Adrenal gland (tissue), 12 donors: ENCODE data around the gene KAZN. TPM values are rescaled to one million over a fixed set of nuclear protein-coding genes. Genes with fewer than 3 reads are reported as not detected.

Source experiments
- DNase-seq, 7 donors: peaks; one replicate each; pipeline ENCODE4 v3.0.0-alpha.2; 2019 to 2020
- H3K27ac ChIP-seq, 5 donors: fragments of 200-600 bp; sonication (generic) in 4 of 5; 1 replicate in 3 of 5; 2 replicates in 2 of 5; pipeline versions ENCODE4 v1.5.1 to v1.8.0; 2016 to 2020; ENCODE audit warnings: mild to moderate bottlenecking in 1 of 5
- H3K27me3 ChIP-seq: fragments of 200-600 bp; 2 replicates; pipeline ENCODE4 v1.8.0; 2021
- H3K36me3 ChIP-seq, 2 donors: fragments of 200-600 bp; replicated peaks in 1 of 2; 1 replicate in 1 of 2; 2 replicates in 1 of 2; pipeline versions ENCODE4 v1.5.1 to v1.8.0; 2018 to 2022
- H3K4me1 ChIP-seq, 2 donors: fragments of 200-600 bp; replicated peaks in 1 of 2; 1 replicate in 1 of 2; 2 replicates in 1 of 2; pipeline versions ENCODE4 v1.5.1 to v1.8.0; 2018 to 2021
- H3K4me3 ChIP-seq, 4 donors: fragments of 200-600 bp; sonication (generic) in 3 of 4; one replicate each; pipeline ENCODE4 v1.5.1; 2016 to 2018
- H3K9me3 ChIP-seq, 3 donors: fragments of 200-600 bp; sonication (generic) in 1 of 3; replicated peaks in 1 of 3; 1 replicate in 2 of 3; 2 replicates in 1 of 3; pipeline versions ENCODE4 v1.5.1 to v1.8.0; 2016 to 2021
- POLR2A ChIP-seq, 2 donors: fragments of 450-650 bp; IDR thresholded peaks; one replicate each; pipeline ENCODE4 v1.6.1; 2017; ENCODE audit warnings: antibody characterized with exemption in 2 of 2, mild to moderate bottlenecking in 2 of 2, moderate library complexity in 1 of 2
- WGBS, 4 donors: extraction: QIAGEN DNeasy Blood & Tissue Kit in 2 of 4; methylation state at CpG; one replicate each; pipeline versions ENCODE4 v1.1.5 to v1.1.7; 2013 to 2017; 5-methylcytosine and 5-hydroxymethylcytosine counted together
- intact Hi-C, 2 donors: fragments of 100-400 bp; cut with DNase I; formaldehyde crosslinking; loops; one replicate each; pipeline versions ENCODE4 v1.14.1 to v1.15.0; 2022 to 2023
- polyA plus RNA-seq, 3 donors: library from polyadenylated mRNA; stranded (reverse); fragments of 200-250 nt in 2 of 3; fragments of 350-450 nt in 1 of 3; fragmentation: Illumina TruSeq in 1 of 3; extraction: RNeasy Lipid Tissue Mini Kit (QIAGEN cat#74804) in 1 of 3; gene quantifications; one replicate each; pipeline ENCODE4 v1.2.3, GENCODE V29; 2013 to 2014
- total RNA-seq, 9 donors: library from RNA; depleted of rRNA in 4 of 9; stranded (reverse); fragments of >200 nt in 4 of 9; fragments of 120-200 nt in 1 of 9; fragmentation: NEBNext Ultra II Directional in 1 of 9; extraction: Animal tissue kit (Norgen Biotek cat#: 25700) in 1 of 9; gene quantifications; one replicate each; pipeline versions ENCODE4 v1.1.0 to v1.2.4, GENCODE V29; 2013 to 2023
- TF ChIP-seq, protein P1 (sequence below), 6 experiments: fragments of 450-650 bp in 4 of 6; fragments of 200-600 bp in 2 of 6; sonication (generic) in 1 of 6; IDR thresholded peaks; 1 replicate in 5 of 6; 2 replicates in 1 of 6; pipeline versions ENCODE4 v1.5.1 to v1.8.0; 2016 to 2021; ENCODE audit warnings: antibody characterized with exemption in 6 of 6, mild to moderate bottlenecking in 2 of 6, moderate library complexity in 1 of 6
- donor health status: healthy with polysubstance abuse.
- donor health status: Bipolar disorder and iron deficiency.
- donor health status: DM: yes; HTN: yes; CAD: no.
- donor health status: DM: no; HTN: no; CAD: no.
- donor health status: DM: no; HTN: no; CAD: no.
- donor health status: DM: yes; HTN: yes; CAD: no.

The KAZN gene
- total and polyA plus RNA-seq, 12 donors, result 5.9 to 63.4 (median 29.5) TPM

DNA sequence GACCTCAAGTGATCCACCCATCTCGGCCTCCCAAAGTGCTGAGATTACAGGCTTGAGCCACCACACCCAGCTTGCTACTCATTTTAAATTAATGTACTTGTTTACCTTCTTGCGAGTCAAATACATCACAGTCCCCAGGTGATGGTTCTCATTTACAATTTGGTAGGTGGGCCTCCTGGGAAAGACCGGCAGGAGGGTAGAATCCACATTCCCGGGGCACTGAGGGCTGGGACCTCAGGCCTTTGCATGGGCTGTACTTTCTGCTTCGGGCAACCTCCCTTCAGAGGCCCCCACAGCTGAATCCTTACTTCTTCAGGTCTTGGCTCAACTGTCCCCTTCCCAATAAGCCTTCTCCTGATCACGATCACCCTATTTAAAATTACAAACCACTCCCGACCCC, 165.5 kb downstream of the KAZN start:
- TF ChIP-seq, protein P1, sequence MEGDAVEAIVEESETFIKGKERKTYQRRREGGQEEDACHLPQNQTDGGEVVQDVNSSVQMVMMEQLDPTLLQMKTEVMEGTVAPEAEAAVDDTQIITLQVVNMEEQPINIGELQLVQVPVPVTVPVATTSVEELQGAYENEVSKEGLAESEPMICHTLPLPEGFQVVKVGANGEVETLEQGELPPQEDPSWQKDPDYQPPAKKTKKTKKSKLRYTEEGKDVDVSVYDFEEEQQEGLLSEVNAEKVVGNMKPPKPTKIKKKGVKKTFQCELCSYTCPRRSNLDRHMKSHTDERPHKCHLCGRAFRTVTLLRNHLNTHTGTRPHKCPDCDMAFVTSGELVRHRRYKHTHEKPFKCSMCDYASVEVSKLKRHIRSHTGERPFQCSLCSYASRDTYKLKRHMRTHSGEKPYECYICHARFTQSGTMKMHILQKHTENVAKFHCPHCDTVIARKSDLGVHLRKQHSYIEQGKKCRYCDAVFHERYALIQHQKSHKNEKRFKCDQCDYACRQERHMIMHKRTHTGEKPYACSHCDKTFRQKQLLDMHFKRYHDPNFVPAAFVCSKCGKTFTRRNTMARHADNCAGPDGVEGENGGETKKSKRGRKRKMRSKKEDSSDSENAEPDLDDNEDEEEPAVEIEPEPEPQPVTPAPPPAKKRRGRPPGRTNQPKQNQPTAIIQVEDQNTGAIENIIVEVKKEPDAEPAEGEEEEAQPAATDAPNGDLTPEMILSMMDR (IDR thresholded peaks at IDR 0.05), result no peak
- no peak for TF ChIP-seq POLR2A (IDR thresholded peaks at IDR 0.05)
- no peak overlapping the region for H3K4me3 ChIP-seq
- no peak overlapping the region for H3K27ac ChIP-seq
- DNase-seq, result no peak
- intact Hi-C loops, result no loop called here
- 73 to 89% (median 82%) methylated on average over 7 of the region's 7 CpGs for WGBS, 4 donors
- no peaks in the 10 kb centered on the region for H3K4me1 ChIP-seq
- no peaks in the 10 kb centered on the region for H3K9me3 ChIP-seq
- H3K36me3 ChIP-seq, result no peaks in the 10 kb centered on the region
- H3K27me3 ChIP-seq, result peaks cover 3% of the 10 kb centered on the region

DNA sequence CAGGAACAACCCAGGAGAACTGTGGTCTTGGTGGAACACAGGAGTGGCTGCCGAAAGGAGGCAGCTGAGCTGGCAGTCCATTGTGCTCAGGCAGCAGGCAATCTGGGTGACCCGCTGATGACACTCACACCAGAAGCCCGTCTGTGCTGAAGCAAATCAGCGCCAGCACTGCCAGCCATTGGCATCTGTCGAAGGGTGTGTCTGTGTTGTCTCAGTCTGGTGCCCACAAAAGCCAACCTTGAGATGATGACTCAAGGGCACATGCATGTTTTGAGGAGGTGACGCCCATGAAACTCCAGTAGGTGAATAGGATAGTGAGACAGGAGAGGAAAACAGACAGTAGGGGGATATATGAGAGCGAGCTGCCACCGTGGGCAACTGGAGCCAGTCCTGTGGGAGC, 167.3 kb downstream of the KAZN start:
- Histone ChIP-seq H3K9me3 (no peaks in the 10 kb centered on the region), H3K4me3 (no peak overlapping the region), H3K27me3 (peaks cover 3% of the 10 kb centered on the region), H3K27ac (no peak overlapping the region), H3K36me3 (no peaks in the 10 kb centered on the region), H3K4me1 (no peaks in the 10 kb centered on the region)
- intact Hi-C loops, result no loop called here
- no peak for DNase-seq
- TF ChIP-seq POLR2A (IDR thresholded peaks at IDR 0.05), result no peak
- 77 to 95% (median 89%) methylated on average over 3 to 8 of the region's 8 CpGs for WGBS, 4 donors

GRCh38 chr1:14767075-14767474, 168.6 kb downstream of the KAZN start:
- intact Hi-C loops, result no loop called here
- H3K27ac ChIP-seq, result no peak overlapping the region
- DNase-seq, result no peak
- no peaks in the 10 kb centered on the region for H3K9me3 ChIP-seq
- WGBS, 4 donors, result 70 to 86% (median 81%) methylated on average over 5 of the region's 5 CpGs
- H3K27me3 ChIP-seq, result no peaks in the 10 kb centered on the region
- no peaks in the 10 kb centered on the region for H3K36me3 ChIP-seq
- TF ChIP-seq POLR2A (IDR thresholded peaks at IDR 0.05), result no peak
- TF ChIP-seq, protein P1 (IDR thresholded peaks at IDR 0.05), result no peak
- H3K4me3 ChIP-seq, result no peak overlapping the region
- H3K4me1 ChIP-seq, result no peaks in the 10 kb centered on the region

DNA sequence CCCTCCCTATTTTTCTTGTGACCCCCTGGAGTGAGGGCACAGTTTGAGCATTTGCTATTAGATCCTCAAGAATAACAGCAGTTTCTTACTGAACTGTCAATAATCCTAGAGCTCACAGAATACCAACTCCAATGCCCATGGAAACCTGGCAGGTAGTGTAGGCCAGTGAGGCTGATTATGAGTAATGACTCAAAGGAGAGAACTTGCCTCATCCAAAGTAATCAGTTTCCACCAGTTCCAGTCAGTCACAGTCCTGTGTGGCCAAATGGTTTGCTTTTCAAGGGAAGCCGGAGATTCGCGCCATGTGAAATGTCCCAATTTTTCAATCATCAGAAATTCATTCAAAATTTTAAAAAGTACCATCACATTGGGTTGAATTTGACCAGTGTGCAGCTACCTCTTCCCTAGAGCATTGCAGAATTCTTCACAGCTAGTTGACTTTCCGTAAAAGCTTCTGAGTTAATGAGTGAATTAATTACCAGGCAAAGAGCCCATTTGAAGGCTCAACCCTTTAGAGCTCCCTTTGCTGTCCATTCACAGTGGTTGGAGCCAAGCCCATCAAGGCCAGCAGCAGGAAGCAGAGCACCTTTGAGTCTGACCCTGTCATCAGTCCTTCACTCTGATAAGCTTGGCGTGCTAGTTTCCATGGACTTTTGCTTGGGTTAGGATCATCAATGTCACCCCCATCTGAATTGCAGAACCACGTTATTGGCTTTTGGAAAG, 170.3 kb downstream of the KAZN start:
- H3K9me3 ChIP-seq, result no peaks in the 10 kb centered on the region
- H3K4me1 ChIP-seq, result no peaks in the 10 kb centered on the region
- no peaks in the 10 kb centered on the region for H3K36me3 ChIP-seq
- no peaks in the 10 kb centered on the region for H3K27me3 ChIP-seq
- no peak for DNase-seq
- 75 to 85% (median 80%) methylated on average over 6 of the region's 6 CpGs for WGBS, 4 donors
- intact Hi-C loops, result no loop called here
- H3K4me3 ChIP-seq, result no peak overlapping the region
- no peak for TF ChIP-seq POLR2A (IDR thresholded peaks at IDR 0.05)
- TF ChIP-seq, protein P1 (IDR thresholded peaks at IDR 0.05), result no peak
- H3K27ac ChIP-seq, result no peak overlapping the region
